GM18907 (cell line): Measurements from ENCODE around the gene SBF2.
"Not testable (repeated sequence)": the region's sequence is repeated elsewhere in the genome, so short reads cannot be mapped to it uniquely, and the experiment has no call there.

Source experiments
- ATAC-seq: cut with Tn5 transposase; IDR thresholded peaks from one replicate; pipeline ENCODE4 v1.9.1; 2021; ENCODE audit warnings: mild to moderate bottlenecking, moderate library complexity; ENCODE audit not compliant: unreplicated experiment

The SBF2 gene

DNA sequence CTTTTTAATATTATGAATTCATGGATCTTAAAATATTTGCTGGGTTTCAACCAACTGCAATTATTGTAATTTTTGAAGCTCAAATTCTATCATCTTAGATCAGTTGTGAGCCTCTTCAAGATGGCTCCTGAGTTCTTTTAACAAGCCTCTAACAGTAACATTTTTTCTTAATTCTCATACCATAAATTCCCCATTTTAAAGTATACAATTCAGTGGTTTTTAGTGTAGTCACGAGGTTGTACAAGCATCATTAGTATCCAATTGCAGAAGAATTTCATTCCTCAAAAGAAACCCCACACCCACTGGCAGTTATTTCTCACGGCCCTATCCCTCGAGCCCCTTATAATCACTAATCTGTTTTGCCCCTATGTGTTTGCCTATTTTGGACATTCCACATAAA, 270.8 kb downstream of the SBF2 start:
- ATAC-seq = no peak

GRCh38 chr11:10022764-10023163, 271.3 kb downstream of the SBF2 start:
- no peak for ATAC-seq

DNA sequence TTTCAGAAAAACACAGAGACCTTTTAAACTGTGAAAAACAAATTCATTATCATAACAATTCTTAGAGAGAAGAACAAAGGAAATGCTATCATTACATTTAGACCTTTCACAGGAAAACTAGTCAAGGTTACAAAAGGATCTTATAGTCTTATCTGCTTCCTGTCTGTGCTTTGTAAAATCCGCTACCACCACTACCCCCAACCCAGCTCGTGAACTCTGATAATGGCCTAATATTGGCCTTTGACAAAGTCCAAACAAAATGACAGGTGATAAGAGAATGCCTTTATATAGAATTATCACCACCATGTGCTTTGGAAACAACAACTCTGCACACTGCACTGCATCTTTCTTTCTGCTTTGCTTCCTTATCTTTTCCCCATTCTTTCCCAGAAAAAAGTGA, 272.5 kb downstream of the SBF2 start:
- ATAC-seq = no peak

DNA sequence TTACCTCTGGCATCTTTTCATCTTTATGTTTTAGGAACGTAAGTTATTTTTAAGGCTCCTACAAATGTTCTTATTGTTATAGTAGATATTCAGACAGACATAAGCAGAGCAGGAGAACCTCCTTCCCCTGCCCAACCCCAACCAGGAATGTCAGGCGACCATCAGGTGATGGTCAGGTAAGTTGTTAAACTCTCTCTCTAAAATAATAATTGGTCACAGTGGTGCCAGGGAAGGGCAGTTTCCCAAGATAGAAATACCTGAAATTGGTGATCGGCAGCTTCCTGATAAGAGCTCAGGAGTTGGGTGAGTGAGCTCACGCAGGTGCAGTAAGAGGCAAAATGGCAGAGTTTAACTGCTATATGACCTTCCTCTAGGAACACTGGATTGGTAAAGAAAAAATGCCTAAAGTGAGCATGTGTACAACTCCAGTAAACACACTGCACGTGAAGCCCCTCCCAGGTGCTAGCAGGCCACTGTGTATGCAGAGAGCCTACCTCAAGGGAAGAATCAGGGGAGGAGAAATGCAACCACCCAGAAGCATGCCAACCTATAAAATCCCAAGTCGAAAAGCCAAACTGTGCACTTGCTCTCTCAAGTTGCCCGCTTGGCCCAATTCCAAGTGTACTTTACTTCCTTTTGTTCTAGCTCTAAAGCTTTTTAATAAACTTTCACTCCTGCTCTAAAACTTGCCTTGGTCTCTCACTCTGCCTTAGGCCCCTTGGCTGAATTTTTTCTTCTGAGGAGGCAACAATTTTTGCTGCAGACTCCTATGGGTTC, 273.9 kb downstream of the SBF2 start:
- no peak for ATAC-seq

DNA sequence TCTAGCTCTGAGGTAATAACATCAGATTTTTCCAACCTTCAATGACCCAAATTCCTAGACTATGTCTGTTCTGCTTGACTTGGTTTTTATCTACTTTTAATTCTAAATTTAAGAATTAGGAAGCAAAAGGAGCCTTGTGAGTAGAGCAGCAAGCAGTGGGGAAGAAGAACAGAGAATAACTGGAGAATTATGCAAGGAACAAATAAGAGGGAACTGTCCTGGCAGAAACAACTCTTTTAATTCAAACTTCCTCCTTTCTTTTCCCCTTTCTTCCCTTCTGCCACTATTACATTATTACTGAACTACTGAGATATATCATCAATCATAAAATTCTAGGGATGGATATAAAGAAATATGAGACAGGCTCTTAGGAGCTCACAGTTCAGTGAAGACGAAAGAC, 276.1 kb downstream of the SBF2 start:
- ATAC-seq = no peak

DNA sequence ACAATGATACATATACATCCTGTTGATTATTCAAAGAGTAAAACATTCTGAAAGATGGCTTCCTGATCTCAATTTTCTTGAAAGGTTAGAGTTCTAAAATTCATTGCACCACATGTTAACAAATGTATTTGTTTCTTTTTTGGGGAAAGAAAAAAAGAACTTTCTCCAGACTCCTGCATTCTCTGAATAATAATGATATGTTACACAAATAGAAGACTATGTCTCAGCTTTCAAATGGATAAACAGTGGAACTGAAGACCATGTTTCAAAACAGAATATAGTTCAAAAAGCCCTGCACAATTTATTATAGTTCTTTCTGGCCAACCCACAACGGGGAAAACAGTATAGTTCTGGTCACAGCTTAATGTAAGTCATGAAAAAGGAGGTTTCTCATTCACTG, 277.0 kb downstream of the SBF2 start:
- ATAC-seq = no peak

- no peak for ATAC-seq
Observed at GRCh38 chr11:10012068-10012467, 282.0 kb downstream of the SBF2 start.

DNA sequence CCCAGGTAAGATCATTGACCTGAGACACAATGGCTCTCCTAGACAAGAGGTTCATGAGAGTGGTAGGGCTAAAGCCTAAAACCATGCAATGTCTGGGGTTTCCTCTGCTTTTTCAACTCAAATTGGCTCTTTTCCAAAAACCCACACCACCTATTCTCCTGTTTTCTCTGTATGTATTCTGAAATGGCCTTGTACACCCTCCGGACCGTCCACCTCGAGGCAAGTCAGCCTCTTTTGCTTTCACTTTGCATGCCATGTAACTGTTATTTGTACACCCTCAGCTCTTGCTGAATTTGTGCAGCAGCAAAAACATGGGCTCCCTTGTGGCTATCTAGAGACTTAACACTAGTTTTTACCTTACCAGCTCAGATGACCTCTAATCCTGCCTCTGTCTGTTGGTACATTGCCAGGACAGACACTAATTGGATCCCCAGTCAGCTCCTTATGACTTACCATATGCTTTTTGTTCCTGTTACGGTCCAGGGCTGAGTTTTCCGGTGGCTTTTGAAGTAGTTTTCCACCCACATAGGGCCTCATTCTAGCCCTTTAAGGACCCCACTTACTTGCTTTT, 288.0 kb downstream of the SBF2 start:
- no peak for ATAC-seq

DNA sequence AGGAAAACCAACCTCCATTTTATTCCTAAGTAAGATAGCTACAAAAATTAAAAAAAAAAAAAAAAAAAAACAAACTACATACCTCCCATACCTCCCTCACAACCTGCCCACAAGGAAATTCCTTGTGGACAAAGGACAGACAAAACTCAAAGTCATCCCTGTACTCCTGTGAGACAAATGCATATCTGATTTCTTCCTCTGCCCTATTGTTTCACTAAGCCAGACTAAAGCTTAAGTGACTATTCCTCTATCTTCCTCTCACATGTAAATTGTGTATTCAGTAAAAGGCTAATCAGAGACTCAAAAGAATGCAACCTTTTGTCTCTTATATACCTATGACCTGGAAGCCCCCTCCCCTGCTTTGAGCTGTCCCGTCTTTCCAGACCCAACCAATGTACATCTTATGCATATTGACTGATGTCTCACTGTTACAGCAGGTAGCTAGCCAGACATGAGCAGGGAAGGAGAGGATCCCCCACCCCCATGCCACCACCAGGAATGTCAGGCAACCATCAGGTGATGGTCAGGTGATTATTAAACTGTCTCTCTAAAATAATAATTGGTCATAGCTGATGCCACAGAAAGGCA, 289.4 kb downstream of the SBF2 start:
- ATAC-seq = no peak

DNA sequence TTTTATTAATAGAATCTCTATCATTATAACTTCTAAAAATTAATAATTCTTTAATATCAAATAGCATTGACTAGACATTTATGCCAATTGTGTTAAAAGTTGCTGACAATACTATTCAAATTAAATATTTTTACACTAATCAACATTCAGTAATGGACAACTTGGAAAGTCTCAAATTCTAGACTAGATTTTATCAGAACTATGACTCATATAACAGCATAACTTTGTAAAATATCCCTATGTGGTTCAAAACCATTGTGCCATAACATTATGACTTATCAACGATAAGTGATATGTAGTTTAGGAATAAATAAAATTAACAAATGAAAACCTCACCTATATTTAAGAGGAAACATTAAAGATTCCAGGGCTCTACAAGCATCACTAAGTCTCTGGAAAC, 291.8 kb downstream of the SBF2 start:
- no peak for ATAC-seq

DNA sequence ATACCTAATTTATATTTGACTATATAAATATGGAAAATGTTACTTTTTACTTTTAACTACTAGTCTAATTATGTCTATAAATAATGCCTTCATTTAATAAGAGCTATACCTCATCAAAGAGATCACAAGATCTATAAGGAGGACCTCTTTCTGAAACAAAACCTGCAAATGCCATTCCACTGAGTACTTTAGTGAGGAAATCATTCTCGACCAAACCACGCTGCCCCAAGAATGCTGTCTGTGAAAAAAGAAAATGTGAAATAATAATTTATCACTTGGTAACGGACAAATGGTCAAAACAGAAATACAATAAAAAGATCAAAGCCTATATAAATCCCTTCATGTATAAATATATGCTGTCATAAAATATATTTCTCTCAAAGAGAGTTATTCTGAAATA, 301.7 kb downstream of the SBF2 start:
- no peak for ATAC-seq

GRCh38 chr11:9990221-9990973, 303.6 kb downstream of the SBF2 start:
- ATAC-seq = no peak

GRCh38 chr11:9987303-9987702, 306.7 kb downstream of the SBF2 start:
- not testable (repeated sequence) for ATAC-seq

DNA sequence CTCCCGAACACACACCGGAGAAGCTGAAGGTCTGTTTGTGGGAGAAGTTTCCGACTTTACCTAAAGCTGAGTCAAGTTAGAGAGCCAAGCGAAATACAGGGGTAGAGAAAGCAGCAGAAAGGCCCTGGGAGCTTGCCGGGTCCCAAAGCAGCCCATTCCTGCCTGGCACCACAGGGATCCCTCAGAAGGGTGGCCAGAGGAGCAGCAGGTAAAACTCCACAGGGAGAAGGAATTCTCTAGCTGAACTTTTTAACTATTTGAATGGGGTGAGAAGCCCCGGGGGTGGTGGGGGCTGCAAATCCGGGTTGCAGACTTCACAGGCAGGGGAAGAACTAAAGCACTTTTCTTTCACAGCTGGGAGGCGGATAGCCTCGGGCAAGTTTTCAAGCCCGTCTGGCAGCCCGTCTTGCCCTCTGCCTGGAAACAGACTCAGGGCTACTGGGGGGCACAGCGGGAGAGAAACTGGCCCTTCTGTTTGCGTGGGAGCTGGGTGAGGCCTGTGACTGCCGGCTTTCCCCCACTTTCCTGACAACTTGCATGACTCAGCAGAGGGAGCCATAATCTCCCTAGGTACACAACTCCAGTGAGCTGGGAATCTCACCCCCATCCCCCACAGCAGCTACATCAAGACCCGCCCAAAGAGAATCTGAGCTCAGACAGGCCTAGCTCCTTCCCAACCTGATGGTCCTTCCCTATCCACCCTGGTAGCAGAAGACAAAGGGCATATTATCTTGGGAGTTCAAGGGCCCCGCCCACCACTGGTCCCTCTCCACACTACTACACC, 311.0 kb downstream of the SBF2 start:
- no peak for ATAC-seq

DNA sequence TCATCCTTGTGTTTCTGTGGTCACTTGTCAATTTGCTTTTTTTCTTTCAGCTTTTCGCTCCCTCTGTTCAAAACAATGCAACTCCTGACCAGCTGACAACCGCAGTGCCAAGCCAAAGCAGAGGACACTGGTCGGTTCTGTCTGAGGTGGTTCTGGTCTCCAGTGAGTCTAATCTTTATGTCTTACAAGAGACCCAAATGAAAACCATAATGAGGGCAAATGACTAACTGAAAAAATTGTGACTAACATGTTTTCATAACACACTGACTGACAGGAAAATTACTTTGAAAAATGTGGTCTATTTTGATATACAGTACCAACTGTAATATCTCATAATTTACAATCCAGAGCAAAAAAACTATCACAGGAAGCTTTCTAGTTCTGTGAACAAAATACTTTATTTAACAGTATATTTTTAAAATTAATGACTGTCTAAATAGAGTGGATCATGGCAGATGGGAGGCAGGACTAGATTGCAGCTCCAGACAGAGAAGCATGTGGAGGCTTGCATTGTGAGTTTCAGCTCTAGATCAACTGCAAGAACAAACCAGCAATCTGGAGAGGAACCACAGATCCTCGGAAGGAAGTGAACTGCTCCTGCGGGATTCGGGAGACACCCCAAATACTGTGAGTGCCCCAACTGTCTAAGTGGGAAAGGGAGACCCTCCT, 311.8 kb downstream of the SBF2 start:
- no peak for ATAC-seq

DNA sequence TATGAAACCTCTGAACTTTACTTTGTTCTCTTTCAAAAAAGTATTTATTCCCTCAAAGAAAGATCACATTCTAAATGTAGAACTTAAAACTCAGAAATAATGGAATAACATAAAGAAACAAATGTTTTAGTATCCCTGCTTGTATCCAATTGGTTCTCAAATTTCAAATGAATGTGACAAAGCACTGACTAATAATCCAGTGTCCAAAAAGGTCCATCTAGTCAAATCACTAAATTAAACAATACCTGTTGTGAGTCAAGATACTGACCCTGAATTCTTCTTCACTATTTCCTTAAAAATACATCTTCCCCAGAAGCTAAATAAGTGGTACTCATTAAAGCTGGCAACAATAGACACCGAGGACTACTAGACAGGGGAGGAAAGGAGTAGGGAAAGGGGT, 313.1 kb downstream of the SBF2 start:
- ATAC-seq = no peak

DNA sequence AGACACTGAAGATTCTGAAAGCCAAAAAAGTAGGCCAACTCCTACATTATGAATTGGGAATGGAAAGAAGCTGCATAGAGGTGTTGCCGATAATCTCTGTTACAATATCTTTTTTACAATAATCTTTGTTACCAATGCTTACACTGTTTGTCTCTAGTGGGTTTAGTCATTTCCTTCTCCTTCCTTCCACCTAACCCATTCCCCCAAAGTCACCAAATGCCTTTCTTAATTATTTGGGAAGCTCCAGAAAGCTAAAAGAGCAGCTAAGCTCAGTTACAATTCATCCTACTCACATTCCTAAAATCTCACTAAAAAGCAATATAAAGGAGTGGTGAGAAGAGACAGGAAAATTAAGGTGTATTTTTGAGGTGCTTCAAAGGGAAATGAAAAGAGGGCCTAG, 316.5 kb downstream of the SBF2 start:
- no peak for ATAC-seq

GRCh38 chr11:9974375-9974774, 319.6 kb downstream of the SBF2 start:
- ATAC-seq = no peak

DNA sequence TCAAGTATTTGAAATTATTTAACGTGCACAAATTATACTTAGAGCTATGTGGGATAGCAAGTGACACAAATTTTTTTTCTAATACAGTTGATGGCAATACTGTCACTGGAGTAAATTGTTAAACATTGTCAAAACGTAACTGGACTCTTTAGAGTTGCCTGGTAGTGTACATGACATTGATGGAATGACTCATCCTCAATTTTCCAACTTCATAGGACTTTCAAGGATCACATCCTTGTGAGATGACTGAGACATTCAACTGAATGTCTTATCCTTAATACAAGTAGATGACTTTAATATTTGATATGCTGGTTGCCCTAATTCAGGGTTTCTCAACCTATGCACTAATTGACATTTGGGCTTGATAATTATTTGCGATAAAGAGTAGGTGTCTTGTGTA, 320.1 kb downstream of the SBF2 start:
- no peak for ATAC-seq

DNA sequence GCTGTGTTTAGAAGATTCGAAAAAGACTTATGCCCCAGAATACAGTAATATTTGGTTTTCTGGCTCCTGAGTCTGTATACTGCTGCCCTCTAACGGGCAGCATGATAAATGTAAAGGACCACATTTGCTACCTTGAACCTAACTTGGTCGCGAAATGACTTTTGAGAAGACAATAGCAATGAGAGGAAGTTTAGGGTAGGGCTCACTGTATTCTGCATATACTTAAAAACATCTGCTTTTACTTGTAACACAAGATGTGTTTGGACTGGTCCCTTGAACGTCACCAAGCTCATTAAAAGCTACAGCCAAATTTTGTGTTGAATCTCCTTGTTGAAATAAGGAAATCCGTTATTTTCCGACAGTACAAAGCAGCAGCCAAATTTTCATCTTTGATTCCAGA, 321.0 kb downstream of the SBF2 start:
- ATAC-seq = no peak
